ENCODE data around the gene TMEM44. TPM values are rescaled to one million over a fixed set of nuclear protein-coding genes. Genes with fewer than 3 reads are reported as not detected.
A peak's percentile ranks its signal among the peaks of the same experiment; 100 is the strongest.

The TMEM44 gene
- total and polyA plus RNA-seq, 9 of the 15 experiments (the other 6 are each of a cell fraction or from before 2014, with no cell fraction given), result 0.53 to 18.1 (median 11.3) TPM

GRCh38 chr3:194556086-194557056 is 76.8 kb downstream of the TMEM44 start (continued):
- TF ChIP-seq MLLT1 (IDR thresholded peaks at IDR 0.05), result peak in 1 of 2 experiments; percentile 68; a peak in 1 of 4 replicates
- TF ChIP-seq MAFF (IDR thresholded peaks at IDR 0.05; ENCODE audit: low read length), result peak; percentile 73
- TF ChIP-seq HMG20A (CRISPR knock-in tag; conservative IDR thresholded peaks at IDR 0.05), result no peak
- TF ChIP-seq CBFA2T2 (conservative IDR thresholded peaks at IDR 0.05), result 0 out of 2 replicates have a peak, but pooled peaks have one; percentile 14
- TF ChIP-seq EGR1 (conservative IDR thresholded peaks at IDR 0.05), result peak; percentile 73
- TF ChIP-seq KLF6 (CRISPR knock-in tag; IDR thresholded peaks at IDR 0.05; ENCODE audit: borderline replicate concordance), result no peak
- peak; percentile 76 for TF ChIP-seq ARID1B (IDR thresholded peaks at IDR 0.05)
- TF ChIP-seq BRD9 (IDR thresholded peaks at IDR 0.05; ENCODE audit: low read depth, partially characterized antibody), result no peak
- no peak for TF ChIP-seq E2F4 (CRISPR knock-in tag; IDR thresholded peaks at IDR 0.05; ENCODE audit: low read depth)
- TF ChIP-seq NCOA4 (IDR thresholded peaks at IDR 0.05; ENCODE audit: partially characterized antibody), result no peak
- peak; percentile 22; the same call in 1 of the 2 replicates for TF ChIP-seq NCOA1 (IDR thresholded peaks at IDR 0.05; ENCODE audit: low read depth)
- TF ChIP-seq BACH1 (tag; IDR thresholded peaks at IDR 0.05), result peak; percentile 80
- no peak for TF ChIP-seq ZNF740 (CRISPR knock-in tag; IDR thresholded peaks at IDR 0.05)
- TF ChIP-seq ZNF740 (tag; IDR thresholded peaks at IDR 0.05), result peak in 1 of 2 experiments; percentile 38; a peak in 1 of 4 replicates
- no peak for TF ChIP-seq ZNF263 (CRISPR knock-in tag; IDR thresholded peaks at IDR 0.05; ENCODE audit: borderline replicate concordance)
- TF ChIP-seq ARNT (IDR thresholded peaks at IDR 0.05), result peak; percentile 56 to 79; a peak in 2 of 4 replicates
- TF ChIP-seq ZBTB26 (CRISPR knock-in tag; IDR thresholded peaks at IDR 0.05), result no peak
- no peak for TF ChIP-seq AFF4 (CRISPR knock-in tag; IDR thresholded peaks at IDR 0.05)
- peak; percentile 58; the same call in 1 of the 2 replicates for TF ChIP-seq MTA3 (IDR thresholded peaks at IDR 0.05; ENCODE audit: borderline replicate concordance)
